GM18508 (cell line): ENCODE data around the gene MAEL.
"Not testable (repeated sequence)": the region's sequence is repeated elsewhere in the genome, so short reads cannot be mapped to it uniquely, and the experiment has no call there.

Experiments
- ATAC-seq: cut with Tn5 transposase; IDR thresholded peaks from one replicate; pipeline ENCODE4 v1.9.1; 2021; ENCODE audit warnings: moderate number of reproducible peaks; ENCODE audit not compliant: insufficient read depth, unreplicated experiment

MAEL gene

DNA sequence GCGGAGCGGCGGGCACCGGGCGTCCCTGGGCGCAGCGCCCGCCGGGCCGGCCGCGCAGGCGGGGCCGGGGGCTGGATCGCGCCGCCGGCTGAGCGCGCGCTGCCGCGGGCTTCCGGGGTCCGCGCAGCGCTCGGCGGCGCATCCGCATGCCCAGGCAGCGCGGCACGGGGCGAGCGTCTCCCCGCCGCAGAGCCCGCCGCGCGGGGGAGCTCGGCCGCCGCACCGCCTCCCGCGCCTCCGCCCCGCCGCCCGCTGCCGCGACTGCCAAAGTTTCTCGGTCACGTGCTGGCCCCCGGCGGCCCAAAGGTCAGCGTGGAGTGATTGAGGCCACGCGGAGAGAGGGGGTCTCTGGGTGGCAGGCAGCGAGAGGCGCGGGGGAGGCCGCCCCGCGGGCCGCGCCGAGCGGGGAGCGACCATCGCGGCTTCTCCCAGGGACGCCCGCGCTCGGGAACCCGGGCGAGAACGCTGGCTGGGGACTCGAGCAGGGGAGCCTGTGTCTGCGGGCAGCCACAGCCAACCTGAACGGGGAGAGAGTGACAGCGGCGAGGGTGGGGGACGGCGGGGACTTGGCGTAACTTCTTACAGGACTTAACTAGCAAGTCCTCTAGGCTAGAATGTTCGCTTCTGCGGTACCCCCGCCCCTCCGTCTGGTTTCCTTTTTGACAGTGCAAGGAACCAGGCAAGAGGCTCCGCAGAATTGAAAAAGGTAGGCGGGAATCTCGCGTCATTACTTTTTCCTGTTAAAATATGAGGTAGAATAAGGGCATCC, 13.5 kb upstream of the MAEL start, which contains the start of gene ILDR2:
Gene ILDR2 (minus strand): TSS at position 180 of the 769 bp plus-strand sequence. CDS start 272 bp downstream, outside the sequence.
- no peak for ATAC-seq

DNA sequence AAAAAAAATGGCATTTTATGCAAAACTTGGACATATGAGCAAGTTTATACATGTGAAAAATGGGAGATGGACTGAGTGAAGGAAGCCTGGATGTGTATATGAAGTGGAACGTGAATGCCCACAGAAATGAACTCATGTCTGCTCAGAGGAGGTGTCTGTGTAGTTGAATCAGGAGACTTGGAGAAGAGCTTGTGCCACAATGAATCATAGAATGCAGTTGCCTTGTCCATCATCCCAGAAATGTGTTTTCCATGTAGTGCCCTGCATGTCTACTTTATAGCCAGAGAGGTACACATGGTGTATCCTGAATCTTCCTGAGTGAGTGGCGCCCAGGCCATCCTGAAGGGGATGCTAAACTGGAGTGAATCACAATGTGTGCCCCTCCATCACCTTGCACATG, 11.1 kb upstream of the MAEL start:
- no peak for ATAC-seq

DNA sequence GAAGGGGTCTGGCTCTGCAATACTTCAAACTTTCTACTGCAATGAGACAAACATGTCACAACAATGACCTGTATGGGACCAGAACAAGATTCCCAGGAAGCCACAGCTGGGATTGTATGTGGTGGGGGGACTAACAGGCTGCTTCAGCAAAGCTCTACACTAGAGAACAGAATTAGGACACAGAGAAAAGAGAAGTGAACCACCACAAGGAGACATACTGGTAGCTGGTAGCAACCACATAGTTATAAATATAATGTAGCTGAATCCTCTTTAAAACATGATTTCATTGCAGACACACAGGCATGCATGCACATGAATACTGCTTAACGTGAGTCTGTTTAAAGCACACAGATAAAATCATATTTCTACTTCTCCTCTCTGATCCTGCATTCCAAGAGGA, 10.3 kb upstream of the MAEL start:
- peak; percentile 48 for ATAC-seq

DNA sequence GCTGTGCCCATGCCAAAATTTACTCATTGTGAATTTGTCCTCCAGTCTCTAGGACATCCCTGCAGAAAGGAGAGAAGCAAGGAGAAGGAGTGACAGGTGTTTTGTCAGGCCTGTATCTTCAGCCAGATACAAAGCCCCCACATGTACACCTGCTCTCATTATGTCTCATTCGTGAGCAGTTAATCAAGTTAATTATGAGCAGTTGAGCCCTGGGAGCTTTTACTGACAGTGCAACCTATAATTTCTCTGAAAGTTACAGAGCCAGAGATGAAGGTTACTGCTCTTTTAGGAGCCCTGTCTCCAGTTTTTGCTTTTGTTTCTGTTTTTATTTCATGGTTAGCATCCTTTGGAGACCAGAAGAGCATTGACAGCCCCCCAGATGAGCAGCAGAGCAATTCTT, 8.7 kb upstream of the MAEL start:
- ATAC-seq, result no peak

DNA sequence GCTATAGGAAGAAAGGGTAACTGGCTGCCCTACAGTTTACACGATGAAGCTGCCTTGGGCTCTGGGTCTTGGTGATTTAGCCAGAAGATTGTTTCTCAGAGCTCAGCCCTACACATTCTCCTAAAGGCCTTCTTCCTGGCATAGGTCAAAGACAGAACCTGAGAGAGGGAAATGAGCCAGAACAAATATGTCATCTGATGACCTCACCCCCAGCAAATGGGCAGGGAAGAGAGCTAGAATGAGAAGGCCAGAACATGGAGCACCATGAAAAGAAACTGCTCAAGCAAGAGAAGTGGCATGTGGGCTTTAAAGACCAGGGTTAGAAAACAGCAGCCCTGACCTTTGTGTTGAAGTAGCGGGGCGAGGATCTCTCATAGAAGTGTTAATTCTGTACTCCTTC, 8.3 kb upstream of the MAEL start:
- no peak for ATAC-seq

DNA sequence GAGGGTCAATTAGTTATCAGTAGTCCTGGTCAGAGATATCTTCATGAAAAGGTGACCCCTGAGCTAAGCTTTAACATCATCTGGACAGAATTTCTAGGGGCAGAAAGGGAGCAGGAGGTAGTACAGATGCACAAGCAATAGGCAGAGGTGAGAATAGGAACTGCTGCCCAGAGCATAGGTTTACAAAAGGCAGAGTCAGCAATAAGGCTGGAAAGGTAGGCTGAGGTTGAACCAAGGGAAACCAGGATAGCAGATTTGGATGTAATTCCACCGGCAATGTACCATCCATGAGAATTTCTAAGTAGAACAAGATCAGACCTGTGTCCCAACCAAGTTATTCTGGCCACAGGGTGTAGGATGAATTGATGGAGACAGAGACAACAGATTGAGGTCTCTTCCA, 7.5 kb upstream of the MAEL start:
- ATAC-seq, result no peak

DNA sequence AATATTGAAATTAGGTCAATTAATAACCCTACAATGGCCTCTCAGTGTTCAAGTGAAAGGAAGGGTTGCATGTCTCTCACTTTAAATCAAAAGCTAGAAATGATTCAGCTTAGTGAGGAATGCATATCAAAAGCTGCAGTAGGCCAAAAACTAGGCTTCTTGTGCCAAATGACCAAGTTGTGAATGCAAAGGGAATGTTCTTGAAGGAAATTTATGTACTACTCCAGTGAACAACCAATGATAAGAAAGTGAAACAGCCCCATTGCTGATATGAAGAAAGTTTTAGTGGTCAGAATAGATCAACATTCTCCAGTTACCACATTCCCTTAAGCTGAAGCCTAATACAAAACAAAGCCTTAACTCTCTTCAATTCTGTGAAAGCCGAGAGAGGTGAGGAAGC, 10.0 kb downstream of the MAEL start:
- no peak for ATAC-seq

DNA sequence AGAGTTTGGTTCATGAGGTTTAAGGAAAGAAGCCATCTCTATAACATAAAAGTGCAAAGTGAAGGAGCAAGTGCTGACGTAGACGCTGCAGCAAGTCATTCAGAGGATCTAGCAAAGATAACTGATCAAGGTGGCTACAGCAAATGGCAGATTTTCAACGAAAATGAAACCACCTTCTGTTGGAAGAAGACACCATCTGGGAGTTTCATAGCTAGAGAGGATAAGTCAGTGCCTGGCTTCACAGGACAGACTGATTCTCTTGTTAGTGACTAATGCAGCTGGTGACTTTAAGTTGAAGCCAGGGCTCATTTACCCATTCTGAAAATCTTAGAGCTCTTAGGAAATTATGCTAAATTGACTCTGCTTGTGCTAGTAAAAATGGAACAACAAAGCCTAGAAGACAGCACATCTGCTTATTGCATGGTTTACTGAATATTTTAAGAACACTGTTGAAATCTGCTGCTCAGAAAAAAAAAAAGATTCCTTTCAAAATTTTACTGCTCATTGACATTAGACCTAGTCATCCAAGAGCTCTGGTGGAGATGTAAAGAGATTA, 10.5 kb downstream of the MAEL start:
- no peak for ATAC-seq

DNA sequence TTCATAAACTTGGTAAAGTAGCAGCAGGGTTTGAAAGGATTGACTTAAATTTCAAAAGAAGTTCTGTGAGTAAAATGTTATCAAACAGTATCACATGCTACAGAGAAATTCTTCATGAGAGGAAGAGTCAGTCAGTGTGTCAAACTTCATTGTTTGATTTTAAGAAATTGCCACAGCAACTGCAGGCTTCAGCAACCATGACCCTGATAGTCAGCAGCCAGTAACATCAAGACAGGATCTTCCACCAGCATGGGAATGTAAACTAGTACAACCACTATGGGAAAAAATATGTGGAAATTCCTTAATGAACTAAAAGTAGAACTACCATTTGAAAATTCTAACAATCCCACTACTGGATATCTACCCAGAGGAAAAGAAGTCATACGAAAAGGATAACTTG, 11.5 kb downstream of the MAEL start:
- no peak for ATAC-seq

DNA sequence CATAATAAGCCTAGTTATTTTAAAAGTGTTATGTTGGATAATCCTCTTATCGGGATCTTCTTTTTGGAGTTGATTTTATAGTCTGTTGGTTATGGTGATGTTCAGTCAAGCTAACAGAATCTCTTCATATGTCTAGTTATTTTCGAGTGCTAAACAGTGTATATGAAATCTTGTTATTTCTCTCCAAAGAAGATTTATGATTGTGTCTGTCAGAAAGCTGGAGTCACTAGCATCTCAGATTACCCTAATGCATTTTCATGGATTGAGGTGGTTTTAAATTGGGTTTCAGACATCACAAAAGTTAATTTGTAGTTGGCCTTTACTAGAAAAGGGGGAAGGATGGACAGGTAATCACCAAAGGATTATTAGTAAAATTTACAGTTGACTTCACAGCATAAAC, 13.3 kb downstream of the MAEL start:
- ATAC-seq, result no peak

DNA sequence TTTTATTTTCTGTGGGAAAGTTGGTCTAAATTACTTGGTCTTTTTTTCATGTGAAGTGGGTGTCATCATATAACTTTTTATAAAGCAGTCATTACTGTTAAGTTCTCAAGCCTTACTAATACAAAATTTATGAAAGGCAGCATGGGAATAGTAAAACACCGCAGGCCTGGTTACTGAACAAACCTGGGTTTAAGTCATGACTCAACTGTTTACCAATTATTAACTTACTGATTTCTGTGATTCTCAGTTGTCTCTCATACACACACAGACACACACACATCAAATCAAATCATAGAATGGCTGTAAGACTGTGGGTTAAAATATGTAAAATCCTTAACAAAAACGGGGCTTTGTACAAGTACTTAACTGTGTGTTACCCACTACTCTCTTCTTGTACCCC, 14.6 kb downstream of the MAEL start:
- ATAC-seq, result no peak

DNA sequence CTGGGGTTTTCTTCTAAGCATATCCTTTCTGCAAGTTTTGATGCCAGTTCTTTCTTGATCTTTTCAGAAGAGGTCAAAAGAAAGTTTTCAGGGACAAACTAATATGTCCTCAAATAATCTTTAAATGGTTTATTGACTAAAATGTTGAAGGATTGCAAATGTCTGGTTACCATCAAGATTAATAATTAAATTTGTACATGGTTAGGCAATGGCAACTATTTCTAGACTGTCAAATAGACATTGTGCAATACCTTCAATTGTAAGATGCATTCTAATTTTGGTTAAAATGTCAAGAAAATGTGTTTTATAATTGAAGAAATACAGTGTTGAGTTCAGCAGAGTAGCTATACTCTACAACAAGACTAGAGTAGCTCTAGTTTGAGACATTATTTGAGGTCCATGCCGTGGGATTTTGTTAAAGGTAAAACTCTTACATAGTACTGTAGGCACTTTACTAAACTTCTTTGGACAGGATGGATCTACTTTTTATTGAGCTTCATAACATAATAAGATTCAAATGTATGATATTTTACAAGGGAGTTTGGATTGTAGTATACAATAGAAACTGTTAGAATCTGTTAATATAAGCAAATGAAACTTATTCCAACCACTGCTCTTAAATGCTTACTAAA, 22.6 kb downstream of the MAEL start:
- ATAC-seq, result no peak

DNA sequence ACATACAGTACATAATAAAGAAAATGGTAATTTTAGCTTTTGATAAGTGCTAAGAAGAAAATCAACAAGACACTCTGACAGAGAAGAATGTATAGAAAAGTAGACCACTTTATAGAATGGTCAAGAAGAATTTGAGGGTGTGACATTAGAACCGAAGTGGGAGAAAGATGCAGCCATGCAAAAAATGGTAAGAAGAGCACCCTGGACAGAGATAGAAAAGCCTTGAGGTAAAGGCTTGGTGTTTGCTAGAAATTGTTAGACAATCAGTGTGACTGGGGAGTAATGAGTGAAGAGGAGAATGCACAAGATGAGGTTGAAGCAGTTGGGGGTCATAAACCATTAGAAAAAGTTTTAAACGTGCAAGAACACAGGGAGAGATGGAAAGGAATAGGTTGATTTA, 23.5 kb downstream of the MAEL start:
- no peak for ATAC-seq

DNA sequence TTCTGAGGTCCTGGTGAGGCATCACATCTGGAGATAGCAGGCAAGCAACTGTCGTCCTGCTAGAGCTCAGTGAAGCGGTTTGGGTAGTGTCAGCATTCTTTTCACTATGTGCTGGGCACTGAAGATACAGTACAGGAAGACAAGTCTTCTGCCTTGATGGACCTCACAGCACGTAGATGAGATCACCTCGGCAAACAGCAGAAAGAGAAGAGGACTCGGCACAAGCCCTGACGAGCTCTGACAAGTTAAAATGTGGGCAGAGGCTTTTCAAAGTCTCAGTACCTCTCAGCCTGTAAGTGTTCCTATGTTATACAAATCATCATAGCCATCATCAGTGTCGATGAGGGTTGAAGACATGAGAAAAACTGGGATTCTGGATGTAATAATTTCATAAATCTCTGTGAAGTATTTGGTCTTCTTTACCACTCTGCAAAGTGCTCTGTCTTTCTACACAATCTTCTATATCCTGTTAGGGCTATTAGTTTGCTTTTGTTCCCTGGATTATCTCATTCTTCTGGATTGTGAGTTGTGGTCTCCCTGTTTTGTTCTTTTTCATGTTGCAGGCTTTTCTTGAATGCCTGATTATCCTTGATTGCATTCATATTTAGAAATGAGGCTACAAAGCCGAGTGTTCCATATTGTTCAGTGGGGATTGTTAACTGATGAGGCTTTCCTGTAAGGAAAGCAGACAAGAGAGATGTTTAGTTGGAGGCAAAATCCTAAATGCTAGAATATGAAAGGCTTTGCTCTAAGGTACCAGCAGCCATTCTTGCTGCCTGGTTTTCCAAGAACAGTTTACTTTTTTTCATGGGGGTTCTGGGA, 24.2 kb downstream of the MAEL start:
- no peak for ATAC-seq

DNA sequence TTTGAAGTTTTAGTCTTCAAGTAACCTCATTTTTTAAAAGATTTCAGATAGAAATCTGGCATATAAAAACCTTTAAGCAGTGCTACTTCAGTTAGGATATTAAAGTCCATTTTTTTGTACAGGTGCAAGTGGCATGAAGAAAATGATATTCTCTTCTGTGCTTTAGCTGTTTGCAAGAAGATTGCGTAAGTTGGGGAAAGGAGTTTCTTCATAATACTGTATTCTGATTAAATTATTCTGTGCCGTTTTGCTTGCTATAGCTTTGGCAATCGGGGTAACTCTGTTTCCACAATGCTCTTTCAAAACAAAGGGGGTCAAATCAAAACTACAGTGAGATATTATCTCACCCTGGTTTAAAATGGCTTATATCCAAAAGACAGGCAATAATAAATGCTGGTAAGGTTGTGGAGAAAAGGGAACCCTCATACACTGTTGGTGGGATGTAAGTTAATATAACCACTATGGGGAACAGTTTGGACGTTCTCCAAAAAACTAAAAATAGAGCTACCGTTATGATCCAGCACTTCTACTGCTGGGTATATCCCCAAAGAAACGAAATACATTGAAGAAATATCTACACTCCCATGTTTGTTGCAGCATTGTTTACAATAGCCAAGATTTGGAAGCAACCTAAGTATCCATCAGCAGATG, 27.1 kb downstream of the MAEL start:
- no peak for ATAC-seq

DNA sequence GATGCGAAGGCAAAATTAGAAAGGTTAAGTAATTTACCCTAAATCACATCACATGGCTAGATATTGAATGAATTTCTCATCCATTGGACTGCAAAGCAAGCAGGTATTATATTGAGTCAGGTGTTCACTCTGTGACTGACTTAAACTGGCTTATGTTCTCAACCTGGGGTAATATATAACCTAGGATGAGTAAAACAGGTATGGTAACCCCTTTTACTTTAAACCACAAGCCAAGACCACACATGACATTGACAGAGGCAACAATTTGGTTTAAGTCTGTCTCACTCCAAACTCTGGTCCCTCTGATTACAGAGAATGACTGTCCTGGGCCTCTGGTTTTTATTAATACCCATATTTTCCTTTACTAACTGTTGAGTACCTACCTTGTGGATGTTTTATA, 33.3 kb downstream of the MAEL start:
- ATAC-seq, result peak; percentile 92

DNA sequence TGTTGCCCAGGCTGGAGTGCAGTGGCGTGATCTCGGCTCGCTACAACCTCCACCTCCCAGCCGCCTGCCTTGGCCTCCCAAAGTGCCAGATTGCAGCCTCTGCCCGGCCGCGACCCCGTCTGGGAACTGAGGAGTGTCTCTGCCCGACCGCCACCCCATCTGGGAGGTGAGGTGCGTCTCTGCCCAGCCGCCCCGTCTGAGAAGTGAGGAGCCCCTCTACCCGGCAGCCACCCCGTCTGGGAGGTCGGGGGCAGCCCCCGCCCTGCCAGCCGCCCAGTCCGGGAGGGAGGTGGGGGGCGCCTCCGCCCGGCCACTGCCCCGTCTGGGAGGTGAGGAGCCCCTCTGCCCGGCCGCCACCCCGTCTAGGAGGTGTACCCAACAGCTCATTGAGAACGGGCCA, 40.5 kb downstream of the MAEL start:
- ATAC-seq, result not testable (repeated sequence)

DNA sequence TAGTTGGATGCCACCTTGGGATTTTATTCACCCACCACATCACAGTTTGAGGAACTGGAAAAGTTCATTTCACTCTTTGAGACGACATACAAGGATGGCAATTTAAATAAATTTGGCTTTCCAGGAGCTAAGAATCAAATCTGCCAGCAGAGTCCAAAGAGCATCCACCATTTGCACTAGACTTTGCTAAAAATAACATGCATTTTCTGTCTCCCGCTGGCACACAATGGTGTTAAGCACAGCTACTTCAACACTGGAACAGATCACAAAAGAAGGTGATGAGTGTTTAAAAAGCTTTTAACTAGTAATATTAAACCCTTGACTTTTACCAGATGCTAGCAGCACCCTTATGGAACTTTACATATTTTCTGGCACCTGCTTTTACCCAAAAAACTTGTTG, 44.6 kb downstream of the MAEL start:
- no peak for ATAC-seq

DNA sequence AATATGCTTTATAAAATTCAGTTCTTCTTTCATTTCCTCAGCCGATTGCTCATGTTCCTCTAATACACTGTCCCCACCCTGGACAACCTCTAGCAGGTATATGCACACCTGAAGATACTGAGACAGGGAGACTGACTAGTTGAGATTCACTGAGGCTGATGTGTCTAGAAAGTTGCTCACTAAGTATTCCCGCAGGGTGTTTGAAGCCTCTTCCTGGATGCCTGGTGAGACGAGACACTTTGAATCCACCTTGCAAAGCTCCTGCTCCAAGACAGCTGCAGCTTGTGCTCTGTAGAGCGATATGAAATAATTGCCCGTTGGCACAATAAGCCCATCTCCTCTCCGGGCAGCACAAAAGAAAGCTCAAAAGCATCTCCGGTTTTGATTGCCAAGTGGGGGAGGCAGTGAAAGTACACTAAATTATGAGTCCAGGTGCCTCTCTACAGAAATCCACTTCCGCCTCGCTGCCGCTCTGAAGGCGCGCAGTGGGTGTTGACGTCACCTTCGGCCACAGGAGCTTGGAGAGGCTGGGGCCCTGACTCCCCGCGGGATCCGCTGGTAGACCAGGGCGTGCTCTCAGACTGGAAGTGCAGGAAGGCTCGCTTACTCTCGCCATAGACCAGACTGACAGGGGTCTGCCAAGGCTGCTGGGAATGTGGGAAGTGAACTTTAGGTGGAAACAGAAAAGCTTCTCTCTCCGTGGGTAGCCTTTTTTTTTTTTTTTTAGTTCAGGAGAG, 54.8 kb downstream of the MAEL start:
- peak; percentile 89 for ATAC-seq

DNA sequence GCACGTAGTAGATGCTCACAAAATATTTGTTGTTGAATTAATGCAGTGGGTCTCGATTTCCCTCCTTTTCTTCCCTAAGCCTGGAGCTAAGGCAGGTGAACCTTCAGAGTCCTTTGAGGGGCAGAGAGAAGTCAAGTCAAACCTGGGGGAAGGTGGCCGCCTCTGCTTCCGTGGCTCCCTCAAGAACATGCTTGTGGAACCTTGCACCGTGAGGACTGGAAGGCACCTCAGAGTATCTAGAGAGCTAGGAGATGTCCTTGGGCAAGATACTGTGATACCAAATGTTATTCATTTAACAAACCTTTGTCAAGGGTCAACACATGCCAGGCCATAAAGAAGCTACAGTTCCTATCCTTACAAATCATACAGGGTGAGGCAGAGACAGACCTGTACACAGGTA, 62.8 kb downstream of the MAEL start:
- ATAC-seq, result no peak
